ENCODE data around the gene NLK. TPM values are rescaled to one million over a fixed set of nuclear protein-coding genes. Genes with fewer than 3 reads are reported as not detected.

Gene NLK
- total RNA-seq, 1 donor from 2014 or later = 13.3 TPM

- intact Hi-C loops (cut with DNase I) = no loop called here
- Histone ChIP-seq H3K27me3 (no peaks in the 10 kb centered on the region), H3K27ac (no peak overlapping the region), H3K4me3 (no peak overlapping the region), H3K36me3 (no peaks in the 10 kb centered on the region), H3K9me3 (no peaks in the 10 kb centered on the region), H3K4me1 (peaks cover 24% of the 10 kb centered on the region)
- TF ChIP-seq CTCF (IDR thresholded peaks at IDR 0.05) (no peak), POLR2A (IDR thresholded peaks at IDR 0.05) (no peak), POLR2AphosphoS5 (IDR thresholded peaks at IDR 0.05; ENCODE audit: insufficient read depth in 1 of 2, low read depth in 1 of 2) (no peak)
- DNase-seq (ENCODE audit: extremely low spot score in 2 of 2) = no peak
Measured at GRCh38 chr17:28039251-28039650, 3.2 kb upstream of the NLK start.

- no peak for DNase-seq (ENCODE audit: extremely low spot score in 2 of 2)
- no peaks in the 10 kb centered on the region for H3K9me3 ChIP-seq
- peak overlapping the region in 1 of 2 donors; percentile 83 for H3K4me3 ChIP-seq
- intact Hi-C loops (cut with DNase I) = no loop called here
- no peaks in the 10 kb centered on the region for H3K27me3 ChIP-seq
- H3K27ac ChIP-seq = peak overlapping the region; percentile 2
- no peak for TF ChIP-seq POLR2A (IDR thresholded peaks at IDR 0.05)
- TF ChIP-seq CTCF (IDR thresholded peaks at IDR 0.05) = no peak
- no peak for TF ChIP-seq POLR2AphosphoS5 (IDR thresholded peaks at IDR 0.05; ENCODE audit: insufficient read depth in 1 of 2, low read depth in 1 of 2)
- no peaks in the 10 kb centered on the region for H3K36me3 ChIP-seq
- peaks cover 35% of the 10 kb centered on the region for H3K4me1 ChIP-seq
Measured at GRCh38 chr17:28040406-28040805, 2.1 kb upstream of the NLK start.

GRCh38 chr17:28041068-28041843, 1.2 kb upstream of the NLK start:
- Histone ChIP-seq H3K36me3 (no peaks in the 10 kb centered on the region), H3K9me3 (no peaks in the 10 kb centered on the region), H3K27ac (peak overlapping the region; percentile 80), H3K27me3 (no peaks in the 10 kb centered on the region), H3K4me1 (peaks cover 44% of the 10 kb centered on the region), H3K4me3 (peak overlapping the region; percentile 83 to 95)
- DNase-seq (ENCODE audit: extremely low spot score in 2 of 2) = peak; percentile 99 to 100
- intact Hi-C loops (cut with DNase I) = no loop called here
- TF ChIP-seq POLR2A (IDR thresholded peaks at IDR 0.05) = peak in 1 of 2 donors; percentile 45
- no peak for TF ChIP-seq CTCF (IDR thresholded peaks at IDR 0.05)
- TF ChIP-seq POLR2AphosphoS5 (IDR thresholded peaks at IDR 0.05; ENCODE audit: insufficient read depth in 1 of 2, low read depth in 1 of 2) = peak; percentile 88 to 94

GRCh38 chr17:28041844-28042656, 427 bp upstream of the NLK start:
- Histone ChIP-seq H3K4me3 (peak overlapping the region; percentile 83 to 95), H3K4me1 (peaks cover 47% of the 10 kb centered on the region), H3K9me3 (no peaks in the 10 kb centered on the region), H3K36me3 (no peaks in the 10 kb centered on the region), H3K27me3 (no peaks in the 10 kb centered on the region), H3K27ac (peak overlapping the region; percentile 80)
- TF ChIP-seq POLR2AphosphoS5 (IDR thresholded peaks at IDR 0.05; ENCODE audit: insufficient read depth in 1 of 2, low read depth in 1 of 2) = no peak
- no peak for TF ChIP-seq POLR2A (IDR thresholded peaks at IDR 0.05)
- no peak for TF ChIP-seq CTCF (IDR thresholded peaks at IDR 0.05)
- no peak for DNase-seq (ENCODE audit: extremely low spot score in 2 of 2)
- intact Hi-C loops (cut with DNase I) = no loop called here
